ENCODE measurements around the gene NAA35.

NAA35 gene

GRCh38 chr9:86021166-86021565 is 80.2 kb downstream of the NAA35 start:
- no peak overlapping the region for H3K4ac ChIP-seq (ENCODE audit: low read depth, low read length)
- H4K91ac ChIP-seq (ENCODE audit: low read depth, low read length): no peak overlapping the region
- no peak overlapping the region for H3K4me3 ChIP-seq (ENCODE audit: low read depth, low read length)
- no peak overlapping the region for H3K18ac ChIP-seq (ENCODE audit: low read length)
- no peak overlapping the region for H3K27ac ChIP-seq (ENCODE audit: low read depth, low read length)
- no peaks in the 10 kb centered on the region for H3K79me2 ChIP-seq (ENCODE audit: control insufficient read depth, insufficient read depth, low read length, poor library complexity)
- no peak overlapping the region for H3K9ac ChIP-seq (ENCODE audit: low read length)
- H2AK5ac ChIP-seq (ENCODE audit: low read length): no peak overlapping the region
- no peak overlapping the region for H2BK12ac ChIP-seq (ENCODE audit: low read length)
- H3K79me1 ChIP-seq (ENCODE audit: low read length): no peaks in the 10 kb centered on the region
- no CpG with 5 or more reads among the region's 6 CpGs for WGBS (ENCODE audit: extremely low coverage, insufficient coverage, insufficient read length)
- no peaks in the 10 kb centered on the region for H3K9me3 ChIP-seq (ENCODE audit: insufficient read depth, low read depth, low read length)
- no peak overlapping the region for H3K23ac ChIP-seq (ENCODE audit: low read length)
- no peaks in the 10 kb centered on the region for H3K27me3 ChIP-seq (ENCODE audit: insufficient read depth, low read length)
- no peak overlapping the region for H3K14ac ChIP-seq (ENCODE audit: low read length)
- H2BK5ac ChIP-seq (ENCODE audit: low read depth, low read length, poor library complexity): no peak overlapping the region
- H3K36me3 ChIP-seq (ENCODE audit: control insufficient read depth in 1 of 2, insufficient read depth in 2 of 2, low read length in 2 of 2): peaks cover 17 to 31% of the 10 kb centered on the region in 2 experiments
- H3K4me2 ChIP-seq (ENCODE audit: low read length): no peak overlapping the region
- H2AFZ ChIP-seq (ENCODE audit: insufficient read depth, low read length, poor library complexity): no peak overlapping the region
- no peak overlapping the region for H4K8ac ChIP-seq (ENCODE audit: low read depth, low read length)
- H4K12ac ChIP-seq (ENCODE audit: low read depth, low read length): no peak overlapping the region
- no peaks in the 10 kb centered on the region for H3K4me1 ChIP-seq (ENCODE audit: control insufficient read depth in 1 of 2, insufficient read depth in 2 of 2, low read length in 2 of 2)
- DNase-seq: no peak
- H2BK120ac ChIP-seq (ENCODE audit: insufficient read depth, low read length, poor library complexity): no peak overlapping the region

GRCh38 chr9:86022687-86023266 is 81.8 kb downstream of the NAA35 start:
- H4K91ac ChIP-seq (ENCODE audit: low read depth, low read length): no peak overlapping the region
- no peak overlapping the region for H2AK5ac ChIP-seq (ENCODE audit: low read length)
- H3K27me3 ChIP-seq (ENCODE audit: insufficient read depth, low read length): no peaks in the 10 kb centered on the region
- no peak overlapping the region for H4K12ac ChIP-seq (ENCODE audit: low read depth, low read length)
- no peak overlapping the region for H2AFZ ChIP-seq (ENCODE audit: insufficient read depth, low read length, poor library complexity)
- H3K4me3 ChIP-seq (ENCODE audit: low read depth, low read length): no peak overlapping the region
- no peak overlapping the region for H2BK5ac ChIP-seq (ENCODE audit: low read depth, low read length, poor library complexity)
- peaks cover 19 to 32% of the 10 kb centered on the region in 2 experiments for H3K36me3 ChIP-seq (ENCODE audit: control insufficient read depth in 1 of 2, insufficient read depth in 2 of 2, low read length in 2 of 2)
- H3K27ac ChIP-seq (ENCODE audit: low read depth, low read length): no peak overlapping the region
- H3K9ac ChIP-seq (ENCODE audit: low read length): no peak overlapping the region
- no peak for DNase-seq
- no peak overlapping the region for H3K18ac ChIP-seq (ENCODE audit: low read length)
- H3K14ac ChIP-seq (ENCODE audit: low read length): no peak overlapping the region
- H3K9me3 ChIP-seq (ENCODE audit: insufficient read depth, low read depth, low read length): no peaks in the 10 kb centered on the region
- H3K4me1 ChIP-seq (ENCODE audit: control insufficient read depth in 1 of 2, insufficient read depth in 2 of 2, low read length in 2 of 2): no peaks in the 10 kb centered on the region
- no peak overlapping the region for H3K23ac ChIP-seq (ENCODE audit: low read length)
- H2BK12ac ChIP-seq (ENCODE audit: low read length): no peak overlapping the region
- no peak overlapping the region for H4K8ac ChIP-seq (ENCODE audit: low read depth, low read length)
- no peak overlapping the region for H3K4ac ChIP-seq (ENCODE audit: low read depth, low read length)
- no peak overlapping the region for H2BK120ac ChIP-seq (ENCODE audit: insufficient read depth, low read length, poor library complexity)
- H3K79me2 ChIP-seq (ENCODE audit: control insufficient read depth, insufficient read depth, low read length, poor library complexity): no peaks in the 10 kb centered on the region
- no CpG with 5 or more reads among the region's 3 CpGs for whole genome bisulfite sequencing (ENCODE audit: extremely low coverage, insufficient coverage, insufficient read length)
- no peak overlapping the region for H3K4me2 ChIP-seq (ENCODE audit: low read length)
- H3K79me1 ChIP-seq (ENCODE audit: low read length): no peaks in the 10 kb centered on the region

GRCh38 chr9:86027767-86028166 is 86.8 kb downstream of the NAA35 start:
- Histone ChIP-seq H3K79me1 (ENCODE audit: low read length) (no peaks in the 10 kb centered on the region), H2AK5ac (ENCODE audit: low read length) (no peak overlapping the region), H3K36me3 (ENCODE audit: control insufficient read depth in 1 of 2, insufficient read depth in 2 of 2, low read length in 2 of 2) (peaks cover 16 to 45% of the 10 kb centered on the region in 2 experiments), H3K23ac (ENCODE audit: low read length) (no peak overlapping the region), H2BK12ac (ENCODE audit: low read length) (no peak overlapping the region), H3K9me3 (ENCODE audit: insufficient read depth, low read depth, low read length) (no peaks in the 10 kb centered on the region), H4K8ac (ENCODE audit: low read depth, low read length) (no peak overlapping the region), H2BK5ac (ENCODE audit: low read depth, low read length, poor library complexity) (no peak overlapping the region), H3K18ac (ENCODE audit: low read length) (no peak overlapping the region), H3K27ac (ENCODE audit: low read depth, low read length) (no peak overlapping the region), H3K4me1 (ENCODE audit: control insufficient read depth in 1 of 2, insufficient read depth in 2 of 2, low read length in 2 of 2) (no peaks in the 10 kb centered on the region), H3K14ac (ENCODE audit: low read length) (no peak overlapping the region), H3K4me2 (ENCODE audit: low read length) (no peak overlapping the region), H3K4me3 (ENCODE audit: low read depth, low read length) (no peak overlapping the region), H3K79me2 (ENCODE audit: control insufficient read depth, insufficient read depth, low read length, poor library complexity) (no peaks in the 10 kb centered on the region), H3K4ac (ENCODE audit: low read depth, low read length) (no peak overlapping the region), H3K27me3 (ENCODE audit: insufficient read depth, low read length) (no peaks in the 10 kb centered on the region), H2AFZ (ENCODE audit: insufficient read depth, low read length, poor library complexity) (no peak overlapping the region), H2BK120ac (ENCODE audit: insufficient read depth, low read length, poor library complexity) (no peak overlapping the region), H3K9ac (ENCODE audit: low read length) (no peak overlapping the region), H4K91ac (ENCODE audit: low read depth, low read length) (no peak overlapping the region), H4K12ac (ENCODE audit: low read depth, low read length) (no peak overlapping the region)
- no CpG with 5 or more reads among the region's 4 CpGs for WGBS (ENCODE audit: extremely low coverage, insufficient coverage, insufficient read length)
- no peak for DNase-seq

- H3K4me3 ChIP-seq (ENCODE audit: low read depth, low read length): no peak overlapping the region
- no peaks in the 10 kb centered on the region for H3K9me3 ChIP-seq (ENCODE audit: insufficient read depth, low read depth, low read length)
- no peak overlapping the region for H3K18ac ChIP-seq (ENCODE audit: low read length)
- no peak overlapping the region for H3K27ac ChIP-seq (ENCODE audit: low read depth, low read length)
- no peak overlapping the region for H2BK120ac ChIP-seq (ENCODE audit: insufficient read depth, low read length, poor library complexity)
- WGBS (ENCODE audit: extremely low coverage, insufficient coverage, insufficient read length): no CpG with 5 or more reads among the region's 17 CpGs
- H3K23ac ChIP-seq (ENCODE audit: low read length): no peak overlapping the region
- DNase-seq: peak; percentile 8 to 40
- no peak overlapping the region for H2BK5ac ChIP-seq (ENCODE audit: low read depth, low read length, poor library complexity)
- no peak overlapping the region for H3K4ac ChIP-seq (ENCODE audit: low read depth, low read length)
- no peak overlapping the region for H3K4me2 ChIP-seq (ENCODE audit: low read length)
- no peak overlapping the region for H4K91ac ChIP-seq (ENCODE audit: low read depth, low read length)
- no peak overlapping the region for H4K8ac ChIP-seq (ENCODE audit: low read depth, low read length)
- peaks cover 0 to 8% of the 10 kb centered on the region in 2 experiments for H3K4me1 ChIP-seq (ENCODE audit: control insufficient read depth in 1 of 2, insufficient read depth in 2 of 2, low read length in 2 of 2)
- no peaks in the 10 kb centered on the region for H3K27me3 ChIP-seq (ENCODE audit: insufficient read depth, low read length)
- H2BK12ac ChIP-seq (ENCODE audit: low read length): no peak overlapping the region
- H4K12ac ChIP-seq (ENCODE audit: low read depth, low read length): no peak overlapping the region
- peaks cover 2% of the 10 kb centered on the region for H3K79me1 ChIP-seq (ENCODE audit: low read length)
- H2AFZ ChIP-seq (ENCODE audit: insufficient read depth, low read length, poor library complexity): no peak overlapping the region
- H3K9ac ChIP-seq (ENCODE audit: low read length): no peak overlapping the region
- H3K36me3 ChIP-seq (ENCODE audit: control insufficient read depth in 1 of 2, insufficient read depth in 2 of 2, low read length in 2 of 2): peaks cover 11 to 25% of the 10 kb centered on the region in 2 experiments
- no peaks in the 10 kb centered on the region for H3K79me2 ChIP-seq (ENCODE audit: control insufficient read depth, insufficient read depth, low read length, poor library complexity)
- H3K14ac ChIP-seq (ENCODE audit: low read length): no peak overlapping the region
- no peak overlapping the region for H2AK5ac ChIP-seq (ENCODE audit: low read length)
Measured at GRCh38 chr9:86034863-86035734, 94.2 kb downstream of the NAA35 start.
